GM23248 (cell line): ENCODE results near the gene KIFAP3. TPM values are rescaled to one million over a fixed set of nuclear protein-coding genes. Genes with fewer than 3 reads are reported as not detected.

Source experiments
- DNase-seq: peaks from one replicate; pipeline ENCODE4 v3.0.0-alpha.2; 2015
- H2AFZ ChIP-seq: fragments of 200-600 bp; sonication (generic); 2 replicates; pipeline ENCODE4 v1.6.1; 2016; ENCODE audit warnings: antibody characterized with exemption
- H3F3A ChIP-seq: fragments of 200-600 bp; sonication (generic); 2 replicates; pipeline ENCODE4 v1.6.1; 2016; ENCODE audit warnings: mild to moderate bottlenecking, antibody characterized with exemption, mixed run types; ENCODE audit not compliant: insufficient read depth
- H3K27ac ChIP-seq: fragments of 200-600 bp; sonication (generic); 2 replicates; pipeline ENCODE4 v1.5.1; 2016; ENCODE audit warnings: mild to moderate bottlenecking
- H3K27me3 ChIP-seq: fragments of 200-600 bp; sonication (generic); replicated peaks from 2 replicates; pipeline ENCODE4 v1.6.1; 2016; ENCODE audit warnings: mild to moderate bottlenecking; ENCODE audit not compliant: insufficient read depth
- H3K36me3 ChIP-seq: fragments of 200-600 bp; sonication (generic); 2 replicates; pipeline ENCODE4 v1.6.1; 2016; ENCODE audit warnings: low read depth, mild to moderate bottlenecking
- H3K4me1 ChIP-seq: fragments of 200-600 bp; sonication (generic); 2 replicates; pipeline ENCODE4 v1.6.1; 2016; ENCODE audit warnings: mild to moderate bottlenecking; ENCODE audit not compliant: insufficient read depth
- H3K4me2 ChIP-seq: fragments of 200-600 bp; sonication (generic); one replicate; pipeline ENCODE4 v1.6.1; 2016; ENCODE audit warnings: mild to moderate bottlenecking; ENCODE audit not compliant: unreplicated experiment
- H3K4me3 ChIP-seq: fragments of 200-600 bp; sonication (generic); 2 replicates; pipeline ENCODE4 v1.5.1; 2016; ENCODE audit warnings: mild to moderate bottlenecking
- H3K79me2 ChIP-seq: fragments of 200-600 bp; sonication (generic); 2 replicates; pipeline ENCODE4 v1.6.1; 2016; ENCODE audit warnings: mild to moderate bottlenecking; ENCODE audit not compliant: insufficient read depth
- H3K9ac ChIP-seq: fragments of 200-600 bp; sonication (generic); 2 replicates; pipeline ENCODE4 v1.6.1; 2016; ENCODE audit warnings: mild to moderate bottlenecking
- H3K9me2 ChIP-seq: fragments of 200-600 bp; sonication (generic); 2 replicates; pipeline ENCODE4 v1.6.1; 2016; ENCODE audit warnings: mixed run types, mild to moderate bottlenecking, moderate library complexity; ENCODE audit not compliant: insufficient read depth
- H3K9me3 ChIP-seq: fragments of 200-600 bp; sonication (generic); one replicate; pipeline ENCODE4 v1.6.1; 2017; ENCODE audit warnings: low read depth
- H4K20me1 ChIP-seq: fragments of 200-600 bp; sonication (generic); 2 replicates; pipeline ENCODE4 v1.6.0; 2016; ENCODE audit not compliant: insufficient read depth
- EZH2 ChIP-seq: fragments of 200-600 bp; sonication (generic); IDR thresholded peaks from 2 replicates; pipeline ENCODE4 v1.6.1; 2018; ENCODE audit warnings: antibody characterized with exemption, mild to moderate bottlenecking; ENCODE audit not compliant: insufficient read depth, poor library complexity, severe bottlenecking
- EZH2phosphoT487 ChIP-seq: fragments of 200-600 bp; sonication (generic); IDR thresholded peaks from 2 replicates; pipeline ENCODE4 v1.6.1; 2018; ENCODE audit warnings: antibody characterized with exemption, moderate library complexity, mild to moderate bottlenecking, low read depth; ENCODE audit not compliant: insufficient read depth
- WGBS, 2 experiments: methylation state at CpG; one replicate each; pipeline ENCODE4 v1.1.6; 2015 to 2017; ENCODE audit warnings: low lambda C conversion rate in 2 of 2, low coverage in 1 of 2; ENCODE audit errors: missing lambda C conversion rate in 2 of 2; 5-methylcytosine and 5-hydroxymethylcytosine counted together
- in situ Hi-C: fragments of 300-500 bp; cut with MboI; formaldehyde crosslinking; loops from 2 replicates; pipeline ENCODE4 v1.15.0; 2020
- polyA plus RNA-seq: library from polyadenylated mRNA; unstranded; fragments of >200 nt; fragmentation: Nextera tagmentation; extraction: Ambion mirVana; gene quantifications from 2 replicates; pipeline ENCODE4 v1.2.1, GENCODE V29; 2016
- total RNA-seq: library from RNA; depleted of rRNA; stranded (reverse); fragments of >200 nt; shearing (Covaris generic); gene quantifications from 2 replicates; pipeline ENCODE4 v1.2.3, GENCODE V29; 2014

The KIFAP3 gene
- total and polyA plus RNA-seq, 2 experiments from 2014 or later: 23.1 to 30.7 TPM

GRCh38 chr1:170076199-170076598, 1.7 kb upstream of the KIFAP3 start:
- no peak overlapping the region for H3K4me3 ChIP-seq
- in situ Hi-C loops: no loop called here
- H3K9ac ChIP-seq: no peak overlapping the region
- no peak overlapping the region for H3K27ac ChIP-seq
- TF ChIP-seq EZH2phosphoT487 (no peak), EZH2 (no peak)
- no peaks in the 10 kb centered on the region for H3K9me3 ChIP-seq
- no peak overlapping the region for H3K4me2 ChIP-seq
- H2AFZ ChIP-seq: no peak overlapping the region
- no peak for DNase-seq
- no peaks in the 10 kb centered on the region for H3K36me3 ChIP-seq
- H3F3A ChIP-seq: no peaks in the 10 kb centered on the region
- H3K79me2 ChIP-seq: peaks cover 31% of the 10 kb centered on the region
- no peaks in the 10 kb centered on the region for H4K20me1 ChIP-seq
- H3K9me2 ChIP-seq: no peaks in the 10 kb centered on the region
- no peaks in the 10 kb centered on the region for H3K27me3 ChIP-seq
- peaks cover 17% of the 10 kb centered on the region; the same call in 1 of the 2 replicates for H3K4me1 ChIP-seq

GRCh38 chr1:170075186-170075585, 691 bp upstream of the KIFAP3 start:
- Histone ChIP-seq H3K27ac (peak overlapping the region; percentile 34), H3K79me2 (peaks cover 41% of the 10 kb centered on the region), H3K27me3 (no peaks in the 10 kb centered on the region), H3K9me2 (no peaks in the 10 kb centered on the region), H3K4me2 (peak overlapping the region; percentile 94), H3K4me3 (peak overlapping the region; percentile 97), H4K20me1 (no peaks in the 10 kb centered on the region), H3F3A (no peaks in the 10 kb centered on the region), H3K9ac (peak overlapping the region; percentile 94), H3K36me3 (no peaks in the 10 kb centered on the region), H3K4me1 (peaks cover 17% of the 10 kb centered on the region; the same call in 1 of the 2 replicates), H3K9me3 (no peaks in the 10 kb centered on the region), H2AFZ (peak overlapping the region; percentile 99)
- TF ChIP-seq EZH2phosphoT487 (no peak), EZH2 (no peak)
- in situ Hi-C loops: no loop called here
- DNase-seq: no peak
- WGBS, 2 experiments: 86 to 90% methylated on average over 3 of the region's 3 CpGs

GRCh38 chr1:170073893-170074249, 624 bp downstream of the KIFAP3 start:
- Histone ChIP-seq H3K36me3 (no peaks in the 10 kb centered on the region), H3K4me2 (peak overlapping the region; percentile 96), H3K4me3 (peak overlapping the region; percentile 97), H3K27me3 (no peaks in the 10 kb centered on the region), H3K9me2 (no peaks in the 10 kb centered on the region), H3K4me1 (peaks cover 17% of the 10 kb centered on the region), H3K9me3 (no peaks in the 10 kb centered on the region), H3K79me2 (peaks cover 54% of the 10 kb centered on the region), H3K9ac (peak overlapping the region; percentile 94), H4K20me1 (no peaks in the 10 kb centered on the region), H2AFZ (peak overlapping the region; percentile 98), H3F3A (no peaks in the 10 kb centered on the region), H3K27ac (peak overlapping the region; percentile 87)
- TF ChIP-seq EZH2phosphoT487 (no peak), EZH2 (no peak)
- WGBS, 2 experiments: 6 to 7% methylated on average over 8 of the region's 8 CpGs
- in situ Hi-C loops: no loop called here
- DNase-seq: no peak

GRCh38 chr1:170071378-170071777, 3.1 kb downstream of the KIFAP3 start:
- Histone ChIP-seq H3K9me2 (no peaks in the 10 kb centered on the region), H3K27ac (no peak overlapping the region), H3K79me2 (peaks cover 78% of the 10 kb centered on the region), H3K9ac (no peak overlapping the region), H3K27me3 (no peaks in the 10 kb centered on the region), H3K36me3 (no peaks in the 10 kb centered on the region), H3K9me3 (no peaks in the 10 kb centered on the region), H3K4me1 (peaks cover 17% of the 10 kb centered on the region), H3K4me3 (no peak overlapping the region), H3K4me2 (no peak overlapping the region), H3F3A (no peaks in the 10 kb centered on the region), H4K20me1 (no peaks in the 10 kb centered on the region), H2AFZ (no peak overlapping the region)
- in situ Hi-C loops: no loop called here
- 100% methylated on average over 1 of the region's 1 CpG for WGBS, 2 experiments
- TF ChIP-seq EZH2phosphoT487 (no peak), EZH2 (no peak)
- DNase-seq: no peak

- H3K9ac ChIP-seq: peak overlapping the region; percentile 41
- H3K27me3 ChIP-seq: no peaks in the 10 kb centered on the region
- DNase-seq: no peak
- no peaks in the 10 kb centered on the region for H3K9me3 ChIP-seq
- peaks cover 12% of the 10 kb centered on the region for H3K4me1 ChIP-seq
- no peaks in the 10 kb centered on the region for H3K9me2 ChIP-seq
- no peaks in the 10 kb centered on the region for H3F3A ChIP-seq
- in situ Hi-C loops: no loop called here
- peaks cover 94% of the 10 kb centered on the region for H3K79me2 ChIP-seq
- no peaks in the 10 kb centered on the region for H3K36me3 ChIP-seq
- H3K27ac ChIP-seq: no peak overlapping the region
- peak overlapping the region; percentile 58 for H3K4me3 ChIP-seq
- peak overlapping the region; percentile 50; the same call in 1 of the 2 replicates for H2AFZ ChIP-seq
- no peak for TF ChIP-seq EZH2phosphoT487
- no peak for TF ChIP-seq EZH2
- no peaks in the 10 kb centered on the region for H4K20me1 ChIP-seq
- peak overlapping the region; percentile 81 for H3K4me2 ChIP-seq
Measured at GRCh38 chr1:170068923-170069322, 5.6 kb downstream of the KIFAP3 start.
